OCI-LY7 (cell line): ENCODE measurements around the gene AOX1. TPM values are rescaled to one million over a fixed set of nuclear protein-coding genes. Genes with fewer than 3 reads are reported as not detected.

Source experiments
- BruUV-seq: library from RNA; stranded (reverse); fragments of 400-500 nt; replicated peaks from 2 replicates; lab custom pipeline; 2021; lab: Mats Ljungman, UMichigan
- CTCF ChIA-PET: fragments of 300-600 bp; sonication (Branson Sonifier 250); formaldehyde crosslinking; loops from one replicate; lab custom pipeline; 2022; ENCODE audit warnings: antibody characterized with exemption; ENCODE audit not compliant: unreplicated experiment; lab: Charles Lee
- POLR2A ChIA-PET: fragments of 300-600 bp; sonication (Branson Sonifier 250); formaldehyde crosslinking; loops from one replicate; lab custom pipeline; 2022; ENCODE audit warnings: antibody characterized with exemption; lab: Charles Lee
- DNase-seq: peaks from one replicate; pipeline ENCODE4 v3.0.0-alpha.2; 2015; ENCODE audit warnings: low spot score
- H2AFZ ChIP-seq: fragments of 200-600 bp; sonication (generic), shearing (Covaris generic); 2 replicates; pipeline ENCODE4 v1.6.1; 2014; ENCODE audit warnings: mild to moderate bottlenecking, antibody characterized with exemption, low read length, moderate library complexity
- H3K27ac ChIP-seq: fragments of 200-600 bp; sonication (generic); 2 replicates; pipeline ENCODE4 v1.5.1; 2014; ENCODE audit warnings: mixed run types, low read depth, mild to moderate bottlenecking, moderate library complexity, low read length, inconsistent platforms; ENCODE audit not compliant: poor library complexity, severe bottlenecking
- H3K36me3 ChIP-seq: fragments of 200-600 bp; sonication (generic); 2 replicates; pipeline ENCODE4 v1.6.1; 2014; ENCODE audit warnings: mild to moderate bottlenecking, antibody characterized with exemption, low read length, moderate library complexity, mixed read lengths; ENCODE audit not compliant: insufficient read depth
- H3K4me1 ChIP-seq: fragments of 200-600 bp; sonication (generic); 2 replicates; pipeline ENCODE4 v1.5.1; 2014; ENCODE audit warnings: mild to moderate bottlenecking, low read length; ENCODE audit not compliant: insufficient read depth, poor library complexity, severe bottlenecking
- H3K4me2 ChIP-seq: fragments of 200-600 bp; sonication (generic); 2 replicates; pipeline ENCODE4 v1.6.1; 2014; ENCODE audit warnings: mild to moderate bottlenecking, low read length
- H3K4me3 ChIP-seq: fragments of 200-600 bp; sonication (generic); 2 replicates; pipeline ENCODE4 v1.5.1; 2014; ENCODE audit warnings: mild to moderate bottlenecking, low read depth, low read length; ENCODE audit not compliant: poor library complexity, severe bottlenecking
- H3K79me2 ChIP-seq: fragments of 200-600 bp; sonication (generic); 2 replicates; pipeline ENCODE4 v1.6.1; 2016; ENCODE audit warnings: low read depth, mild to moderate bottlenecking, low read length, moderate library complexity, mixed read lengths; ENCODE audit not compliant: insufficient read depth
- H3K9me2 ChIP-seq: fragments of 200-600 bp; sonication (generic); 2 replicates; pipeline ENCODE4 v1.6.1; 2016; ENCODE audit warnings: mild to moderate bottlenecking, low read length, mixed read lengths; ENCODE audit not compliant: insufficient read depth
- H3K9me3 ChIP-seq: fragments of 200-600 bp; sonication (generic); 2 replicates; pipeline ENCODE4 v1.6.1; 2014; ENCODE audit warnings: mild to moderate bottlenecking, mixed run types, low read length, mixed read lengths
- H4K20me1 ChIP-seq: fragments of 200-600 bp; sonication (generic); 2 replicates; pipeline ENCODE4 v1.6.1; 2014; ENCODE audit warnings: mild to moderate bottlenecking, antibody characterized with exemption, low read length, moderate library complexity, mixed read lengths; ENCODE audit not compliant: insufficient read depth
- CTCF ChIP-seq: fragments of 200-600 bp; sonication (generic); conservative IDR thresholded peaks from 2 replicates; pipeline ENCODE4 v1.5.1; 2014; ENCODE audit warnings: mild to moderate bottlenecking, antibody characterized with exemption, low read length, moderate library complexity, mixed read lengths
- EZH2phosphoT487 ChIP-seq: fragments of 200-600 bp; sonication (generic); IDR thresholded peaks from 2 replicates; pipeline ENCODE4 v1.6.1; 2018; ENCODE audit warnings: low read depth, borderline replicate concordance, mild to moderate bottlenecking, mixed run types, antibody characterized with exemption, low read length, moderate library complexity, mixed read lengths
- intact Hi-C: fragments of 100-400 bp; cut with micrococcal nuclease; formaldehyde crosslinking; loops from one replicate; pipeline ENCODE4 v1.10.0; 2022; ENCODE audit not compliant: unreplicated experiment
- total RNA-seq, 2 experiments: library from RNA; depleted of rRNA in 1 of 2; stranded (reverse); fragments of >200 nt in 1 of 2; shearing (Covaris generic) in 1 of 2; gene quantifications; 2 replicates each; pipeline ENCODE4 v1.2.3, GENCODE V29; 2014 to 2022

AOX1 gene
- total RNA-seq, 2 experiments from 2014 or later = 0.06 TPM; not detected in 1

DNA sequence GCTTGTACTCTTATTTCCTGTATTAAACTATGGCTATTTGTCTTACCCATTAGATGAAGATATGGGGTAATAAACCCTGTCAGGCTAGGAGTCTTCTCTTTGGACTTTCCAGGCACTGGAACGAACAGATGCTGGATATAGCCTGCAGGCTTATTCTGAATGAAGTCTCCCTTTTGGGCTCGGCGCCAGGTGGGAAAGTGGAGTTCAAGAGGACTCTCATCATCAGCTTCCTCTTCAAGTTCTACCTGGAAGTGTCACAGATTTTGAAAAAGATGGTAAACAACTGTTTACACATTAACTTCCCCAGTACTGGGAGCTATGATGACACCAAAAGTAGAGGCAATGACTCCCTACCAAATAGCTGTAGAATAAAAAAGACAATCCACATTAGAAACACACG is 27.9 kb downstream of the AOX1 start:
- intact Hi-C loops = no loop called here
- no peak for TF ChIP-seq EZH2phosphoT487
- TF ChIP-seq CTCF = no peak
- H3K27ac ChIP-seq = no peak overlapping the region
- H2AFZ ChIP-seq = no peak overlapping the region
- no peaks in the 10 kb centered on the region for H3K36me3 ChIP-seq
- H4K20me1 ChIP-seq = no peaks in the 10 kb centered on the region
- H3K79me2 ChIP-seq = no peaks in the 10 kb centered on the region
- no peaks in the 10 kb centered on the region for H3K9me3 ChIP-seq
- BruUV-seq = no TSS peak
- H3K4me3 ChIP-seq = no peak overlapping the region
- CTCF ChIA-PET = no interaction called here
- H3K9me2 ChIP-seq = no peaks in the 10 kb centered on the region
- POLR2A ChIA-PET = interaction anchor here (1.0 to 3.7 kb wide), 4 partner anchors 10 to 176 kb away, joined by 3 to 18 read pairs (median 5); no protein-coding TSS in a partner anchor
- DNase-seq = no peak
- H3K4me2 ChIP-seq = no peak overlapping the region
- H3K4me1 ChIP-seq = peaks cover 24% of the 10 kb centered on the region

DNA sequence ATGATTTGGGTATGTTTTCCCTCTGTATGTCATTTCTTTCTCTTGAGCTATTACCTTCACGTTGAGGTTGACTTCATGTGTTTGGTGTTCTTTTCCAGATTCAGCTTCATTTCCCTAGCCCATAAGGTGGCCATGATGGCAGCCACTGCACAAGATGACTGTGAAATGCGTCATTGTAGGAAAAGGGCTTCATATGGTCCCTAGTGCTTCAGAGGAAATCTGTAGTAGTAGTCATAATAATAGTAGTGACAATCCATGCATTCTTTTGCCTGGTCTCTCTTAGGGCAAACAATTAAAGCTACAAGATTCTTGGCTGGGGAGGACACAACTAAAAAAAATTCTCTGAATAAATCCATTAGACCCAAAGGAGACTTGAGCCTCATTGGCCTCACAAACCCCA is 28.4 kb downstream of the AOX1 start:
- intact Hi-C loops = no loop called here
- Histone ChIP-seq H3K36me3 (no peaks in the 10 kb centered on the region), H3K79me2 (no peaks in the 10 kb centered on the region), H3K4me3 (no peak overlapping the region), H3K9me3 (no peaks in the 10 kb centered on the region), H3K27ac (no peak overlapping the region), H3K9me2 (no peaks in the 10 kb centered on the region), H2AFZ (no peak overlapping the region), H4K20me1 (no peaks in the 10 kb centered on the region), H3K4me2 (no peak overlapping the region), H3K4me1 (peaks cover 24% of the 10 kb centered on the region)
- BruUV-seq = no TSS peak
- DNase-seq = no peak
- ChIA-PET CTCF (no interaction called here), POLR2A (interaction anchor here (1.0 to 3.7 kb wide), 4 partner anchors 10 to 176 kb away, joined by 3 to 18 read pairs (median 5); no protein-coding TSS in a partner anchor)
- TF ChIP-seq CTCF (no peak), EZH2phosphoT487 (no peak)

- H3K9me3 ChIP-seq = no peaks in the 10 kb centered on the region
- H3K4me3 ChIP-seq = no peak overlapping the region
- no peak overlapping the region for H2AFZ ChIP-seq
- peaks cover 24% of the 10 kb centered on the region for H3K4me1 ChIP-seq
- H3K79me2 ChIP-seq = no peaks in the 10 kb centered on the region
- ChIA-PET POLR2A (interaction anchor here (0.7 to 3.7 kb wide), 5 partner anchors 11 to 774 kb away, joined by 3 to 18 read pairs (median 4); no protein-coding TSS in a partner anchor), CTCF (no interaction called here)
- BruUV-seq = no TSS peak
- H3K27ac ChIP-seq = no peak overlapping the region
- intact Hi-C loops = no loop called here
- no peak overlapping the region for H3K4me2 ChIP-seq
- no peak for DNase-seq
- TF ChIP-seq EZH2phosphoT487 (no peak), CTCF (no peak)
- no peaks in the 10 kb centered on the region for H4K20me1 ChIP-seq
- H3K36me3 ChIP-seq = no peaks in the 10 kb centered on the region
- no peaks in the 10 kb centered on the region for H3K9me2 ChIP-seq
Measured at GRCh38 chr2:200615247-200615646, 29.4 kb downstream of the AOX1 start.
